ENCODE data around the gene BUB1B.

BUB1B gene

DNA sequence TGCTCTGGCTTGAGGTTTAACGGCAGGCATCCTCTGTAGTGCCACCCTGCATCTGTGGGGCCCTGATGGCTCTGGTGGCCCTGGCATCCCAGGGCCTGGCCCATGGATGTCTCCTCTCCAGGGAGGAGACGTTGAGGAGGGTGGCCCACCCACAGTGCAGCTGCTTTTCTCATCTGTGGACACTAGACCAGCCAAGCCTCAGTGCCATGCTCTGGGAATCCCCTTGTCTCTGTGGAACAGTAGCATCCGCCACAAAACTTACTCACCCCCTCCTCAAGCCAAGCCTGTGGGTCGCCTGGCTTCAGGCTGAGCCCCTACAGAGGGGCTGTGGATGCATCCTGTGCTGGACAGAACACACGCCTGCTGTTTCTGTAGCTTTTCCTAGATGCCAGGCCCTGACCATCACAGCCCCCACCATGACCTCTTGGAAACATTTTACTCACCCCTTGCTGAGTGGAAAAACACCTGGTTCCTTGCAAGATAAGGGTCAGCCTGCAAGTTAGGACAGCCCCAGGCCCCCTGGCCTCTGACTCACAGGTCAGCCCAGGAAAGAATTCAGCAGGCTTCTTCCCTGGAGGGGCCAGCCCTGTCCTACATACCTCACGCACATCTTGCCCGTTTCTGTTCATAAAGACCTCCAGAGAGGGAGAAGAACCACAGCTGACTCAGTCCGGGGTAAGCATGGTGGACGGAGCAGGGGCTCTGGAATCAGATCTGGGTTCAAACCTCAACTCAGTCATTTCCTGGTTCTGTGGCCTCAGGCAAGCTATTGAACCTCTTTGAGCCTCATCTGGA is 97.0 kb downstream of the BUB1B start:
- DNase-seq = no peak

DNA sequence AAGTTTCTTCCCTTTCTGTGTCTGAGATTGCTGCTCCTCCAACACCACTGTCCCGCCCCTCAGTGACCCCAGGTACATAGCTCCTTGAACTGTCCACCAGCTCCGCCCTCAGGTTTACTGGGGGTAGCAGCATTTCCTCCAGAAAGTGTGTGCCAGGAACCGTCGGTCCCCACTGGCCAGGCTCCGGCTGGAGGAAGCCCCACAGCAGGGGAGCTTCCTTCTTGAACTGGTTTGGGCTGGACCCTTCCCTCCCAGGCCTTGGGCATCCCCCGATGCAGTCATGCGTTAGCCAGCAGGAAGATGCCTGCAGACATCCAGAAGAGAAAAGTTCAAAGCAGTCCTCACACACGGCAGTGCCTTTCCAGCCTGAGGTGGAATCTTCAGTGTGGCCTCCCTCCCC is 97.7 kb downstream of the BUB1B start:
- DNase-seq = no peak

DNA sequence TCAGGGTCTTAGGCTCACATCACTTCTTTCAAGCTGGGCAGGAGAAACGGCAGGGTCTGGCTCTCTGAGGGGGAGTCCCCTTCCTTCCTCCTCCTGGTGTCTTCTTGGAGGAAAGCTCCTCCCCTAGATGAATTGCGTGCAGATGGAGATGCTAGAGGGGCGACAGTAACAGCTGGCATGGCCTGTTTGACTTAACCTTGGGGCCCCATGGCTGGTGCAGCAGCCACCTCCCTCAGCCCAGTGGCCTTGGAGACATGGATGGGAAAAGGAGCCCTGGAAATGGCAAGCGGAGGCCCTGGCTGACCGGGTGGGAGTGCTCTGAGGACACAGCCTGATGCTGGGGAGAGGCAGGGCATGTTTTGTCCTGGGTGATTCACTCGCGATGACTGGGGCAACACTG is 98.2 kb downstream of the BUB1B start:
- DNase-seq = no peak

DNA sequence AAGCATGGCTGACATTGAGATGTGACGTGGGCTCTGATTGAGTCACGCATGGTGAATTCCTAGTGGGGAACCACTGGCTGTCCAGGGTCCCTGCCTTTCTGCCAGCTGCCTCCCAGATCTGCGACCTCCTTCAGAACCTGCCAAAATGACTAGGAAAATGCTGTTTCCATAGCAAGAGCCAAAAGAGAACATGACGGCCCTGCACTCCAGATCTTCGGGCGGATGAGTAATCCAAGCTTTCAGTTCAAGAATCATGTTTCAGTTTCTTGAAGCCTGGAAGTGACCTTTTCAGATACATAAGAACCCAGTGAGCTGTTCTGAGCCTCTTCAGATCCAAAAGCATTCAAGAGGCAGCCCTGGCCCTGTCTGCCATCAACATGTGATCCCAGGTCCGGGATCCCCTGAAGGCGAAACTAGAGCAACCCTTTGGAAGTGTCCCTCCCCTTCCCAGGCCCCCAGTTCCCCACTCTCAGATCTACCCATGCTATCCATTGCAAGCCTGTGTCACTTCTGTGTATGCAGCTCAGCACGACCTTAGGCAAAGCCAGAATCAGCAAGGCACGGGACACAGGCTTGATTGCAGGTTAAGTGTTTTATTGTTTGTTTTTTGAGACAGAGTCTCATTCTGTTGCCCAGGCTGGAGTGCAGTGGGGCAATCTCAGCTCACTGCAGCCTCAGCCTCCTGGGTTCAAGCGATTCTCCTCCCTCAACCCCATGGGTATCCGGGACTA is 102.3 kb downstream of the BUB1B start:
- DNase-seq = no peak

DNA sequence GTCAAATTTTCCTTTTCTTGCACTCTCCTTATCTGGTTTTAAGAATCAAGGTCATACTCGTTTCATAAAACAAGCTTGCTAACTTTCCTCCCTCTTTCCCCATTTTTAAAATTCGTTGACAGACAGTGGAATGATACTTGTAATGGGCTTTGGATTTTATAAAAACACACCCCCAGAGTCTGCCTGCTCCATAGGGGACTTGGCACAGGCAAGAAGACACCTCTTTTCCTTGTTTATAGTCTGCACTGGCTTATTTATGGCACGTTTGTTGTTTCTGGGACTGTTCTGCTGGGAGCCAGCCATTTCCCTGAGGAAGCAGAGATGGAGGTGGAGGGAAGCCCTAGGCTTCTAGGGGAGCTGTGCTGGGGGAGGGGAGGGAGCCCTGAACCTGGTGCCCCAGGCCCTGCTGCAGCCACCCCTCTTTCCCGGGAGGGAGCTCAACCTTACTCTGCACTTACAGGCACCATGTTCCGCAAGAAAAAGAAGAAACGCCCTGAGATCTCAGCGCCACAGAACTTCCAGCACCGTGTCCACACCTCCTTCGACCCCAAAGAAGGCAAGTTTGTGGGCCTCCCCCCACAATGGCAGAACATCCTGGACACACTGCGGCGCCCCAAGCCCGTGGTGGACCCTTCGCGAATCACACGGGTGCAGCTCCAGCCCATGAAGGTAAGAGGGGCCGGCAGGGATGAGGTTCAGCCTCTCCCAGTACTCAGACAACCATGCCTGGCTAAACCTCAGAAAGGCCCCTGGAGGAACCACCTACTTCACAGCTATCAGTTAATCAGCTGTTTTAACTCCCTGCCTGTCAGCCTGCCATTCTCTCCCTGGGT is 103.7 kb downstream of the BUB1B start:
- no peak for DNase-seq

DNA sequence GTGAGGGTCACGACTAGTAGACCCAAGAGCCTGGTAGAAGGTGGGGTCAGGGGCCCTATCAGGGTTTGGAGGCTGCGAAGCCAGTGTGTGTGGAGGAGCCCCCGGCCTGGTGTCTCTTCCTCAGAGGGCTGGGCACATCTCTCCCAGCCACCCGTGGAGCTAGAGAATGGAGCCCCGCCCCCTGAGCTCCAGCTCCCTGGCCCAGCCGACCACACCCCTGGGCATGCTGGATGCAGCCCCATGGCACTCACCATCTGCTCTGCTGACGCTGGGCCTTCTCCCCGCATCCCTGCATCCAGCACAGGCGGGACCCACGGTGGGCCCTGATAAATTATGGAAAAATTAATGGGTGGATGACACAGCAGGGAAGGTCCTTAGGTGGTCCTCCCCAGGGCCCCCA is 104.5 kb downstream of the BUB1B start:
- no peak for DNase-seq

DNA sequence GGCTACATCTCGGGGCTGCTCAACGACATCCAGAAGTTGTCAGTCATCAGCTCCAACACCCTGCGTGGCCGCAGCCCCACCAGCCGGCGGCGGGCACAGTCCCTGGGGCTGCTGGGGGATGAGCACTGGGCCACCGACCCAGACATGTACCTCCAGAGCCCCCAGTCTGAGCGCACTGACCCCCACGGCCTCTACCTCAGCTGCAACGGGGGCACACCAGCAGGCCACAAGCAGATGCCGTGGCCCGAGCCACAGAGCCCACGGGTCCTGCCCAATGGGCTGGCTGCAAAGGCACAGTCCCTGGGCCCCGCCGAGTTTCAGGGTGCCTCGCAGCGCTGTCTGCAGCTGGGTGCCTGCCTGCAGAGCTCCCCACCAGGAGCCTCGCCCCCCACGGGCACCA is 105.0 kb downstream of the BUB1B start:
- DNase-seq = no peak

DNA sequence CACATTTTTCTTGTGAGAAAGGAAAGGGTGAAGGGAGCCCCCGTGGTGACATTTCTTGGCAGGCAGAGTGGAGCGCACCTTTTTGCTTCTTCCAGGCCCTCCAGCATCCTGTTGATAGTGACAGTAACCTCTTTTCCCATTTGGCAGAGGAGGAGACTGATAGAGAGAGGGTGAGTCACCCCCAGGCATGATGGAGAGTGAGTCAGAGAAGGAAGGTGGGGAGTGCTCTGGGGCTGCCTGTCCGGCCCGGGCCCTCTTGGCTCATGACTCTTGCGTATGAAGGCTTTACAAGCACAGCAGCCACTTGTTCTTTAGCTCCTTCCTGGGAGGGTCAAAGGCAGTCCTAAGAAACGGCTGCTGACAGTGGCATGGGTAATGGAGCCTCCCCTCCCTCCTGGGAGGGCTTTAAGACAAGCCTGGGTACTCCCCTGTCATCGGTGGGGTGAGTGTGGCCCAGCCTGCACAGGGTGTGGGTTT is 106.0 kb downstream of the BUB1B start:
- DNase-seq = no peak

DNA sequence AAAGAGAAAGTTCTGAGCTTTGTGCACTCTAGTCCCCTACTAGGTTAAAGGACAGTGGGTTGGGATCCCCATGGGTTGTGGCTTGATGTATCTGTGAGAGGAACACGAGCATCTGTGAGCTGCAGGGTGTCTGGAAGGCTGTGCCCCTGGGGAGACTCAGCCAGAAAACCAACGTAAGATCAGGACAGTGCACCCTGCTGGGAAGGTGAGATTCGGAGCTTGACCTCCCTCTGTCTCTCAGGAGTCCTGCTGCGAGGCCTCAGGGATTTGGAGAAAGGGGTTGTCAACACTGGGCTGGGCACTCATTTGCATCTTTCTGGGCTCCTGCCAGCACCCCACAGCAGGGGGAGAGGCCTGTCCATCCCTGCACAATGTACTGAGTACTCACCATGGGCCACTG is 106.8 kb downstream of the BUB1B start:
- DNase-seq = no peak

DNA sequence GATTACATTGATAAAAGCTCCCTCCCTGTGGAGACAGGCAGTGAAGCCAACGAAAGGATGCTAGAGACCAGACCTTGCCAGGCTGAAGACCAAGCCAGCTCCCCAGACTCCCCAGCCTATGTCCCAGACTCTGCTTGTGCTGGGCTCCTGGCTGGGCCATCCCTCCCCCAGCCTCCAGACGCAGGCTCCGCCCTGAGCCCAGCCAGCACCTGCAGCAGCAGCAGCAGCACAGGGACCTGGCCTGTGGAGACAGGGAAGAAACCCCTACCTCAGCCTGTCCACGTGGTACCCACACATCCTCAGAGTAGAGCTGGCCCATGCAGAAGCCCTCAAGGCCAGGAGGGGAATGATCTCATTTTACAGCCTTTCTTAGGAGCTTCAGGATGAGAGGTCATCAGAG is 108.7 kb downstream of the BUB1B start:
- no peak for DNase-seq

DNA sequence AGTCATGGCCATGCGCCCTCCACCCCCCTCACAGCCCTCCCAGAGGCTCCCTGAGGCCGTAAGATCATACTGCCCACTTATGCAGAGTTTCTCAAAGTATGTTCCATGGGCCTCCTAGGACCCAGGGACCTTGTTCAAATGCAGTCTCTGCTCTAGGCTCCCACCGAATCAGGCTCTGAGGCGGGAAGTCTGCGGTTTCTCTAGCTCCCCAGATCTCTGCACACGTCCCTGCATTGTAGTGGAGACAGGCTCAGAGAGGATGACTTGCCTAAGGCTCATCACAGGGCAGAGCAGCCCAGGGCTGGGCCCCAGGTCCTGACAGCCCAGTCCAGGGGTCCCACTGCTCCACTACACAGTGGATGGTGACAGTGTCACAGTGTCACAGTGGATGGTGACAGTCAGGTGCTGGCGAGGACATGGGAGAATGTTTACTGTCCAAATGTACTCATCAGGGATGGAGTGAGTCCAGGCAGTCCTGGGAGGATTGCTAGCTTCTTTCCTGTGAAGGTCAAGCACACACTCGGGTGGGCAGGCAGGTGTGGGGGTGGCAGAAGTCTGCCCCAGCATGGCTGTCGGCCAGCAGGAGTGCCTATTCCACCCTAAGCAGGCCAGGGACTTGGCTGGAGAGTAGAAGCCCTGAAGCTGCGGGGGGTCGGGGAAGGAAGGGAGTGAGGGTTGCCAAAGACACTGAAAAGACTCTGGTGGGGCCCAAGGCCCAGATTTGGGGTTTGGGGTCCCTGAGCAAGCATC is 109.6 kb downstream of the BUB1B start:
- DNase-seq = no peak

Measured in NCI-H510A treated with DMSO at 0.1 percent for 48 hours (cell line).